Measurements from ENCODE around the gene PDE4C.

The PDE4C gene

DNA sequence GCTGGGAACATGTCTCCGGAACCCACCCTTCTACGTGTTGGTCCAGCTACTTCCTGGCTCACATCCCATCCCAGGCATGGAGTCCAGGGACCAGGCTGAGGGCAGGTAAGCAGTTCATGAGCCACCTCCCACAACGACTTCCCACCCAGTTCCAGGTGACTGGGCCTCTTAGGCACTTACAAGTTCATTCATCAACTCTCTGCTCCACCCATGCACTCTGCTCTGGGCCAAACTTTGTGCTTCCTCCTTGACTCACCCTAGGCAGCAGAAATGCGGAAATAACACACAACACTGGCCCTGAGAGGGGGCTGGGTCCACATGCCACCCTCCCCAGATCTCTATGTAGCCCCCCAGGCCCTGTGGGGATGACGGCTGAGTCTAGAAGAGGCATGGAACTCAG lies 27.5 kb upstream of the PDE4C start:
- peak; percentile 22 for DNase-seq

DNA sequence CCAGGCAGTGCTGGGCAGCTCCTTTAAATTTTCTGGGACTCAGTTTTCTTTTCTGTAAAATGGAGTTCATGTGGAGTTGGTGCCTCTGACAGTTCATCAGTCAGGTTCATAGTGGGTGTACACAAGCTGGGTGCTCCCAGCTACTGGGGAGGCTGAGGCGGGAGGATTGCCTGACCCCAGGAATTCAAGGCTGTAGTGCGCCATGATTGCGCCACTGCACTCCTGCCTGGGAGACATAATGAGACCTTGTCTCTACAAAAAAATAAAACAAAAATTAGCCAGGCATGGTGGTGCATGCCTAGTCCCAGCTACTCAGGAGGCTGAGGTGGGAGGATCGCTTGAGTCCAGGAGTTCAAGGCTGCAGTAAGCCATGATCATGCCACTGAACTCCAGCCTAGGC lies 26.9 kb upstream of the PDE4C start:
- DNase-seq, result no peak

DNA sequence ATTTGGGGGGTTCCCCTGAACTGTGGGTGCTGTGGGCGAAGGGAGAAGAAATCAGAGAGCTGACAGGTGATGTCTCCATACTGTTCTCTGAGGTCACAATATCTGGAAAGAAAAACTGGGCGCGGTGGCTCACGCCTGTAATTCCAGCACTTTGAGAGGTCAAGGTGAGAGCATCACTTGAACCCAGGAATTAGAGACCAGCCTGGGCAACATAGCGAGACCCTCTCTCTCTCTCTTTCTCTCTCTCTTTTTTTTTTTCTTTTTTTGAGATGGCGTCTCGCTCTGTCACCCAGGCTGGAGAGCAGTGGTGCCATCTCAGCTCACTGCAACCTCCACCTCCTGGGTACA lies 26.1 kb upstream of the PDE4C start:
- DNase-seq, result no peak

DNA sequence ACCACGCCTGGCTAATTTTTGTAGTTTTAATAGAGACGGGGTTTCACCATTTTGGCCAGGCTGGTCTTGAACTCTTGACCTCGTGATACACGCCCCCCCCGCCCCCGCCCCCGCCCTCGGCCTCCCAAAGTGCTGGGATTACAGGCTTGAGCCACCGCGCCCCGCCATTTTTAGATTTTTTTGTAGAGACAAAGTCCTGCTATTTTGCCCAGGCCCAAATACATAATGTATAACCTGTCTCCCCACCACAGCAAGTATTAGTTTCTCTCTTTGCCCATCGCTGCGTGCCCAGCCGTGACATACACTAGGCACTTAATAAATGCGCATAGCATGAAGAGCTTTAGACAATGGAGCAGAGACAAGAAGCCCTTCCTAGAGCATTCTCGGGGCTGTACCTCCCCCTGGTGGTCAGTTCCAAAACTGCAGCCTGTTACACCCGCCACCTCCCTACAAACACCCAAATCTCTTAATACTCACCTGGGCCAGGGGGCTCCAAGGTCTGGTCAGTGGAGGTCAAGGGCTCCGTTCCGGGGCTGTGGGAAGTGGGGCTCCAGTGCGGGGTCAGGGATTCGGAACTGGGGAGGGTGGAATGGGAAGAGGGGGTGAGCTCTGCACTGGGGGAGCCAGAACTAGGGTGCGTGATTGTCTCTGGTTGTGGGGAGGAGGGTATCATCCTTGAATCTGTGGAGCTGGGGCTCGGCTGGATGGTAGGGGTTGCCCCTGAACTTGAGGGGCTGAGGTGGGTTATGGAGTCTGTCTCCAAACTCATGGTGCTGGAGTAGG lies 25.5 kb upstream of the PDE4C start:
- peak; percentile 74 for DNase-seq

DNA sequence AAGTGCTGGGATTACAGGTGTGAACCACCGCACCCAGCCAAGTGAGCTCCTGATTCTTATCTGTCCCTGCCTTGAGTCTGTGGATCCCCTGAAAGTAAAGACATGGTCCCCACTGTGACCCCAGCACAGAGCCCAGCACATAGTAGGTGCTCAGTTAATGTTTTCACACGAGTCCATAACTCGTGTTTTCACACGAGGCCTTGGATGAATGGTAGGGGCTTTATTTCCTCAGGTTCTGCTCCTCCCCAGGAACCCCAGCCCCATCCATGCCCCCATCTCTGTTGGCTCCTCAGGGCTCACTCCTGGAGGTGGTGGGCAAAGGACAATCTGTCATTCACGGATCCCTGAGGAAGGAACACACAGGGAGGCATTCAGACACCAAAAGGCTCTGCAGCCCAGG lies 23.6 kb upstream of the PDE4C start:
- DNase-seq, result no peak

DNA sequence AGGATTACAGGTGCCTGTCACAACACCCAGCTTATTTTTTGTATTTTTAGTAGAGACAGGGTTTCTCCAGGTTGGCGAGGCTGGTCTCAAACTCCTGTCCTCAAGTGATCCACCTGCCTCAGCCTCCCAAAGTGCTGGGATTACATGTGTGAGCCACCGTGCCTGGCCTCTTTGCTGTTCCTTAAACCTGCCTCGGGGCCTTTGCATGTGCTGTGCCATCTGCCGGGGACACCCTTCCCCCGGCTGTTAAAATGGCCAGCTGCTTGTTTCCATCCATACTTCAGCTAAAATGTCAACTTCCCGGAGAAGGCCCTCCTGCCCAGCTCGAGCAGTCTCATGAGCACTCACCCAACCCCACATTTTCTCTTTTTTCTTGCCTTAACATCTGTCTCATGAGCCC lies 19.1 kb upstream of the PDE4C start:
- no peak for DNase-seq

DNA sequence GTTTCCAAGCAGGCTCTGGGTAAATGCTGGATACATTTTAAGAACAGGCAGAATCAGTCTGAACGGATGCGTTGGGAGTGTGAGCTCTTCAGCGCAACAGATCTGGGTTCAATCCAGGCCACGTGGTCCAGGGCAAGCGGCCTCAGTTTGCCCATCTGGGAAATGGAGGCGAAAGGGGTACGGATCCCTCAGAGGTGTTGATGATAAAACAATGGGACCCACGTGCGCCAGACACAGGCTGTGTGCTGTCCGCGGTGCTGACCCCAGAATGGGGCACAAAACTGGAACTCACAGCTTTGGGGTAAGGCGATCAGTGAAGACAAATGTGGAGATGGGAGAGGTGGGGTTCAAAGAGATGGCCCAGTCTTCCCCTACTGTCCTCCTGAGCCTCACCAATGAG lies 13.1 kb upstream of the PDE4C start:
- DNase-seq, result no peak

DNA sequence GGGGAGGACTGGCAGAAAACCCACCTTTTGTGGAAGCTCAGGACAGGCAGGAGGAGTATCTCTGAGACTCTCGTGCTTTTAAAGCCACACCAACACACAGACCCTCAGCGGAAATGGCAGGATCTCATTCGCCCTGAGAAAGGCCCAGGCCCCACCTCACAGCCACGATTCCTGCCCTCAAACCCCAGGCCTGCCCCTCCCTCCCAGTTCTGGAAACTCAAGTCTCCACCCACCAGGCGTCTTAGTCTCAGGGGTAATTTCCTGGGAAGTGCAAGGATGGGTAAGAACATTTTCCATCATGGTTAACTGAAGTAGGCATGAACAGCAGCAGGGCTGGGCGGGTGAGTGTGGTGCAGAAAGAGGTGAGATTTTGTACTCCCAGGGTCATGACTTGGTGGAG lies 8.0 kb upstream of the PDE4C start:
- no peak for DNase-seq

DNA sequence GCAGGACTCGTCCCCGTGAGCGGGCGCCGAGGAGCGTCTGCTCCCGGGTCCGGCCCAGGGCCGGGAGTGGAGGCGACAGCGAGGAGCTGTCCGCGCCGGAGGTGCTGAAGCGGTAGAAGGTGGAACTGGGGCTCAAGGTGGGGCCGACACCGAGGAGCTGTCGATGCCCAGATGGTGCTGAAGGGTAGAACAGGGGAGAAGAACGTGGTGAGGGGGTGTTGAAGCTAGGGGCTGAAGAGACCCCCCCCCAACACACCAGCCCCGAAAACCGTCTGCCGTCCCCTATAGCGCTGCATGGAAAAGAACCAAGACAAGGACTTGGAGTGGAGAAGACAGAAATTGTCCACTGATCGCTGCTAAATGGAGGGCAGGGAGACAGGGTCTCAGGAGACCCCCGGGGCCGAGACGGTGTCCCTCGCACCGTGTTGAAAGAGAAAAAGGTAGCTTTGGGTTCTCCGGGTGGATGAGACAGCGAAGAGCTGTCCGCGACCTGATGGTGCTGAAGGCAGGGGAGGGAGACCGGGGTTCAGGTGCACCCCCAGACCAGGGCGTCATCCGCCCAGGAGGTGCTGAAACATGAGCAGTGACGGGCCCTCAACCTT lies 7.1 kb upstream of the PDE4C start:
- DNase-seq, result peak; percentile 70

DNA sequence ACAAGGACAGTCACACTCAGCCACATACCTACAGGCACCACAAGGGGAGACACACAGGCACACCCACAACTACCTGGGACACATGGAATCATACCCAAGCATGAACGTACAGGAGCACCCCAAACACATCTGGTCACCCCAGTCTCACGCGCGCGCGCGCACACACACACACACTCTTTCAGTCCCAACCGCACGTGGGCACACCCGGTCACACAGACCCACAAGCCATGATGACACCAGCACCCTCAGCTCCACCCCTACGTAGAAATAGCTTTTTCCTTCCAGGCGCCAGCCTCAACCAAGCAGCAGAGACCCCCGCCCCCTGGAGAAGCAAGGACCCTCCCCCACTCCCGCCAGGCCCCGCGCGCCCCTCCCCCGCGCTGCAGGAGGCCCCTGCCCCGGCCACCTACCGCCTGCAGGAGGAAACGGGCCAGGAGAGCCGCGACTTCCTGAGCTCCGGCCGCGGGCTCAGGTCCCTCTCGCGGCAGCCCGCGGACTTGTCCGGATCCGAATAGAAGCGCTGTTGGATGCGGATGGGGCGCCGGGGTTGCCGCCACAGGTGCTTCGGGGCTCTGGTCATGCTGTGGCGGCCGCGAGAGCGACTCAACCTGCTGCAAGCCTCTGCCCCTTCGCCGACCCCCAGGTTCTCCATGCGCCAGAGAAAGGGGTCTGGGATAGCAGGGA lies 6.4 kb upstream of the PDE4C start:
- peak; percentile 88 for DNase-seq

DNA sequence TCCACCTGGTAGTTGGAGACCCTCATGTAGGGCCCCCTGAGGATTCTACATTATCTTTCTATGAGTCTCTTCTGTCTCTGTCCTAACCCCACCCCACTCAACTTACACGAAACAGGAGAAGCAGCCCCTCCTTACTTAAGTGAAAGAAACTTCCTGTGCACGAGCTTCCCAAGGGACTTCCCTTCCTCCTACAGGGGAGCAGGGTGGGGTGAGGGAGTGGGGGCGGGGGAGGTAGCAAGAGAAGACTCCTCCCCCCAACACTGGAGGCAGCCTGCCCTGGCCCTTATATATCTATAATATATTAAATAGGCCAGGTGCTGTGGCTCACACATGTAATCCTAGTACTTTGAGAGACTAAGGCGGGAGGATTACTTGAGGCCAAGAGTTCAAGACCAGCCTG lies 5.5 kb upstream of the PDE4C start:
- peak; percentile 87 for DNase-seq

DNA sequence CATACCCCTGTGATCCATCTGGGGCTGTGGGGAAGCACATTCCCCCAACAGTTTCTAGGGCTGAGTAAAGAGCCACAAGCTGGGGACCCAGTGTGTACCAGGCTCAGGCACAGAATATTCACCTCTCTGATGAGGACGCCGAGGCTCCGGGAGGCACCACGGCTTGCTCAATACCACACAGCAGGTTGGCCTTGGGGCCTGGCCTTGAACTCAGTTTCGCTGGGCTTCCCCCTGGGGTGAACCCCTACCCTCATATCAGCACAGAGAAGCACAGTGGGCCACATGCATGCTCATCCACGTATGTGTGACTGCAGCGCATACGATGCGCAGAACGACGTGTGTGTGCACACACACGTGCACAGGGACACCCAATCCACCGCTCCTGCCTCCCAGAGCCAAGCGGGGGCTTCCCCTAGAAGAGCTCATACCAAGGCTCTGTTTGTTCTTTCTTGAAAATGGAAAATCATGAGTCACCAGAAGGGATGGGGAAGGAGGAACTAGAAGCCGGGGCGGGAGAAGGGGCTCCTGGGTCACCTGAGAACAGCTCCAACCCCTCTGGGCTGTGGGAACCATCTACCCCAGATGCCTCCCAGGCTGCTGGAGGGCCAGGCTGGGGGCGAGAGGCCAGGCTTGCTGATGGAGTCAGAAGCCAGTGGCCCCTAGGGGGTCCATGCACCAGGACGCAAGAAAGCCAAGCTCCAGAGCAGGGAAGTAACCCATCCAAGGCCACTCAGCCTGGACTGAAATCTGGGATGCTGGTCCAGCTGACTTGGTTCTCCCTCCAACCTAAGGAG lies 4.9 kb upstream of the PDE4C start:
- DNase-seq, result no peak

DNA sequence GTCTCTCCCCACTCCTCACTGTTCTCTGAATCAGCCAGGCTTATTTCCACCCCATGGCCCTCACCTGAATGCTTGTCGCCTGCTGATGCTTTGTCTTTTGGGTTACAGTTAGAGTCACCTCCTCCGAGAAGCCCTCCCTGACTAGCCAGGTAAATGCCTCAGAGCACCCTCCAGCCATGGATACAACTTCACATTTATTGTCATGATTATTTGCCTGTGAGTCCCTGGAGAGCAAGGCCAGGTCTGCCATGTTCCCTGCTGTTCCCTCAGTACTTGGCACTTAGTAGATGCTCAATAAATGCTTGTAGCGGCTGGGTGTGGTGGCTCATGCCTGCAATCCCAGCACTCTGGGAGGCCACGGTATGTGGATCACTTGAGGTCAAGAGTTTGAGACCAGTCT lies 3.7 kb upstream of the PDE4C start:
- no peak for DNase-seq

DNA sequence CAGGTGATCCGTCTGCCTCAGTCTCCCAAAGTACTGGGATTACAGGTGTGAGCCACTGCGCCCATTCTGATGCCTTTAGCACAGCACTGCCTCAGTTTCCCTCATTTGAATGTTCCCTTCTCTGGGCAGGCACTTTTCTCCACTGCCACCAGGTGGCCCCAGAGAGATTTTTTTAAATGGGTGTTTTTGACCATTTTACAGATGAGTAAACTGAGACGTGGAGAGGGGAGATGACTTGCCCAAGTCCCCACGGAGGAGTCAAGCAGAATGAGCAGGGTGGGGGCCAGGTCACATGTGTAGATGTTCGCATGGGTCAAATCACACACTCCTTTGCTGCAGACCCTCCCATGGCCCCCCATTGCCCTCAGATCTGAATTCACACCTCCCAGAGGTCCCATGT lies 3.2 kb upstream of the PDE4C start:
- peak; percentile 25 for DNase-seq

DNA sequence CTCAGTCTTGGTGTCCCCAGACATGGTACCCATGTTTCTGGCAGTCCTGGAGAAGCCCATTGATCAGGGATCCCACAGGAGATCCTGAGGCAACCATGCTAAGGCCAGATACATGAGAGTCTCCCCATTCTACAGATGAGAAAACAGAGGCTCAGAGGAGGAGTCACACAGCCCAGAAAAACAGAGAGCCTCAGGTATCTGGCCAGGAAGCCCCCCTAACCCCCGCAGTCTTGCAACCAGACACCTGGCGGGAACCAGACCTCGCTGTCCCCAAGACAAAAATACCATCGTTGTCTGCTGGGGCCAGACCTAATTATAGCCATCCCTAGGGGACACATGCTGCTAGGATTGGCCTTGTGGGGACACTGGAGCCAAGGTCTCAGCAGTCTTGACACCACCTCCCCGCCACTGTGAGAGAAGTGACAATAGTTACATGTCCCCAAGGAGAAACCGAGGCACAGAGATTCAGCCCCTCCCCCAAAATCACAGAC lies 1.6 kb upstream of the PDE4C start:
- no peak for DNase-seq

DNA sequence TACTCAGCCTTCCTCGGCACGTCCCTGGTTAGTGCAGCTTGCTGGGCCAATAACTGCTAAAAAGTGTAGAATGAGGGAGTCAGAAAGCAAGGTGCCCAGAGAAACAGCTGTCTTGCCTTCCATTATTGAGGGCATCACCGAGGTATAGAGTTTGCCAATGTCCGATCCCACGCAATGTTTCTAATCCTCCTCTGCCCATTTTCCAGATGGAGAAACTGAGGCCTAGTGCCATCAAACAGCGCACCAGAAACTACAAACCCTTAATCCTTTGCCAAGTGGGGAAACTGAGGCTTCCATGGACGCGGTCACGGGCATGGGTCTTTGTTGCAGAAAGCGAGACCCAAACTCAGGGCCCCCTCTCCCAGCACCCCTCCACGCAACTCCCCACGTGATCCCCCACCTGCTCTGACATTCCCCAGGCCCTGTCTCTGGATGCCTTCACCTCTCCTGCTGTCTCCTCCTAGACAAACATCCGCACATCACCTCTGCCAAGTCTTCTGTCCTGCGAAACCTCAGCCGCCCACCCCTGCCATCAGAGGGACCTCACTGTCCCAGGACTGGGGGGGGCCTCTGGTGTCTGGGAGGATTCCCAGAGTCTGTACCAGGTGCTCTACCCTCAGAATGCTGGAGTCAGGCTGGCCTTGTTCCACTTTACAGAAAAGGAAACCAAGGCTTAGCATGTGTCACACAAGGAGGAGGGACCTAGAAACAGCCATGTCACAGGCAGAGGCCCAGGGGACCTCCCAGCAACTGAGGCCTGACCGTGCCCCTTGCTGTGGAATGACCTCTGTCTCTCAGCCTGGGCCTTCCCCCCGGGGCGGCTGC lies 930 bp upstream of the PDE4C start:
- DNase-seq, result no peak

DNA sequence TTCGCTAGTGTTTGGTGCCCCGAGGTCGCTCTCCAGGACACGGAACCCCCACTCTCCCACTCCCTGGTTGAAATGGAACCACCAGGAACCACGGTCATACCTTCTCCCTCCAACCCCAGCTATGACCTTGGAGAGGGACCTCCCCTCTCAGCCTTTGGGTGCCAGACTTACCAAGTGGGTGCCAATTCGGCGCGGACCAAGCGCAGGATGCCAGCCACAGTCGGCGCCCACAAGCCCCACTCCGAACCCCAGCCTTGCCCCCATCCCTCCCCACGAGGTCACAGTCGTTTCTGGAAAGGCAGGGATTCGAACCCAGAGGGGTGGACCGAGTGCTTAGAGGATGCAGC lies 910 bp downstream of the PDE4C start:
- DNase-seq, result peak; percentile 38

DNA sequence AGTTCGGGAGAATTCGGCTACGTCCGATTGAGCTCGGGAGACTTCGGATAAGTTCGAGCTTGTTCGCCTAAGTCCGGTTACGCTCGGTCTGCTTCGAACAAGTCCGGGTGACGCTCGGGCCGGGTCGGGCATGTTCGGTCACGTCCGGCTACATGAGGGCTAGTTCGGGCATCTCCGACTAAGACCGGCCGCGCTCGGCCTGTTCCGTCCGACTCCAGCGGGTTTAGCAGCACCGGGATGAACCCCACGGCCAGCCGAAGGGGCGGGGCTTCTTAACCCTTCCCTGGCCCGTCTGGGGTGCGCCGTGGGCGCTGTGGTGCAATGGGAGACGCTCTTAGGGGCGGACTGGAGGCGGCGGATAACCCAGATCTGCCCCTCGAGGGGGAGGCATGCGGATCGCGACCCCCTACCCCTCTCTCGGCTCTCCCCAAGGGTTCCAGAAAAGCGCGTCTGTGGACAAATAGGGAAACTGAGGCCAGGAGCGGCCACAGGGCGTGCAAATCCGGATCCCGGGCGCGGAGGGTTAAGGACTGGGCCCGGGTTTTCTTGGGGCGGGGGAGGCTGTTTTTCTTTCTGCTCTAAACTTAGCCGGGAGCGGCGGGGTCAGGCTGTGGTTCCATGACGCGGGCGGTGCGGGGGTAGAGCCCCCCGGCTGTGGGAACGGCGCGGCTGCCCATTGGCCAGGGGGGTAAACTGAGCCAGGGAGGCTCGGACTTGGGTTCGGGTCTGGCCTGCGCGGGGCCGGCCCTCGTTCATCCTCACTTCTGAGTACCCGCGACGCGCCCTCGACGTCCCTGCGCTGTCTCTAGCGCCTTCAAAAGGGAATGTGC lies 1.5 kb downstream of the PDE4C start:
- DNase-seq, result peak; percentile 99

DNA sequence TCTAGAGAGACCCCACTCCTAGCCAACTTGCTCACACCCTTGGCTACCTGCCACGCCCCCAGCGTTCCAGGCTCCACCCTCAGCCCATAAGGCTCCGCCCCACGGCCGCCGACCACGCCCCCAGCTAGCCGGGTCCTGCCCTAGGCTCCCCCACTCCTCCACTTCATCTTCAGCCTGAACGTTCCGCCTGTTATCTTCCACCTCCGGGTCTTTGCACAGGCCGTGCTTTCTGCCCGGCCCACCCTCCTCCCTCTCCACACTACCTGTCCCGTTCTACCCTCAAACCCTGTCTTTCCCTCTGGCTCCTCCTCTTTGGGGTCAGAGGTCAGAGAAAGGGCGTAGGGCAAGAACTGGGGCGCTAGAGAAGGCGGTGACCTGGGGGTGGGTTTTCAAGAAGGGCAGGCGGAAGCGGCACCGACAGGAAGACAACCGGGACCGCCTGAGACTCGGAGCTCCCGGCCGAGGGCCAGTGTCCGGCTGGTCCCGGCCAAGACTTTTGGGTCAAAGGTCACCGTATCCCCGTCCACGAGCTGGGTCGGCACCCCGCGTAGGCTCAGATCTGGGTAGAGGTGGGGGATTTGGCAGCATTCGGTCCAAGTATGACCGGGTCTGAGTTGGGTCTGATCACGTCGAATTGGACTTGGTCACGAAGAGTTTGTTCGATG lies 2.2 kb downstream of the PDE4C start:
- DNase-seq, result peak; percentile 45

DNA sequence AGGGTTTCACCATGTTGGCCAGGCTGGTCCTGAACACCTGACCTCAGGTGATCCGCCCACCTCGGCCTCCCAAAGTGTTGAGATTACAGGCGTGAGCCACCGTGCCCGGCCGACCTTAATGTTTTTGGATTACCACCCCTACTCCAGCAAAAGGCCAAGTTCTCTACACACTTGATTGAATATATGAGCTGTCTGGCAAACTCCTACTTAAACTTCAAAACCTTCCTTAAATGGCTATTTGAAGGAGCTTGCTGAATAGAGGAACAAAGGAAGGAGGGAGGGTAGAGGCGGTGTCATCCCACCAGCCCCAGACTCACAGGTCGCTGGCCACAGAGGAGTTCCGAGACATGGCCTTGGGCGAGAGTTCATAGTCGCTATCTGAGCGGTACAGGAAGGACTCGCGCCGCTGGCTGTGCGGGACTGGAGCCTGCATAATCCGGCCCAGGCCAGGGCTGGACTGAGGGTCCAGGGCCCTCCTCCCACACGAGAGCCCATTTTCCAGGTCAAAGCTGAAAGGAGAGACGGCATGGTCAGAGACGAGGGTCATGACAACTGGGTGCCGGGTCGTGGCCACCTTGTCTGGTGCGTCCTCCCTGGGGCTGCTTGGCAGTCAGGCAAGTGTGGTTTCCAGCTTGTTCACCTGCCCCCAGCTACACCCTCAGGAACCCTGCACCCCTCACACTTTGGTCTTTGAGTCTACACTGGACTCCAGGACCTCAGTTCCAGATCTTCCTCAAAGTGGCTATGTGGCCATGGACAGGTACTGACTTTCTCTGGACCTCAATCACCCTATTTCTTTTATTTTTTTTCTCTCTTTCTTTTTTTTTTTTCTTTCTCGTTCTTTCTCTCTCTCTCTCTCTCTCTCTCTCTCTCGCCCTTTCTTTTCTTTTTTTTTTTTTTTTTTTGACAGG lies 4.2 kb downstream of the PDE4C start:
- no peak for DNase-seq
